Breast epithelium (tissue), 3 donors: Measurements from ENCODE around the gene MSH2.

Experiments
- CTCF ChIP-seq, 3 donors: fragments of 450-650 bp; IDR thresholded peaks; one replicate each; pipeline ENCODE4 v1.5.1; 2016 to 2017; ENCODE audit warnings: antibody characterized with exemption in 3 of 3, mild to moderate bottlenecking in 3 of 3, moderate library complexity in 3 of 3
- POLR2A ChIP-seq: fragments of 450-650 bp; IDR thresholded peaks from one replicate; pipeline ENCODE4 v1.6.1; 2016; ENCODE audit warnings: antibody characterized with exemption, mild to moderate bottlenecking, moderate library complexity

- TF ChIP-seq POLR2A = no peak
- no peak for TF ChIP-seq CTCF (IDR thresholded peaks at IDR 0.05)
Observed at GRCh38 chr2:47381408-47381807, 21.5 kb upstream of the MSH2 start.
